ENCODE measurements around the gene NHLRC1. TPM values are rescaled to one million over a fixed set of nuclear protein-coding genes. Genes with fewer than 3 reads are reported as not detected.

NHLRC1 gene
- total and polyA plus RNA-seq, 2 of the 13 experiments (the other 11 are each of a cell fraction or from before 2014, with no cell fraction given): 0.04 to 0.11 TPM

DNA sequence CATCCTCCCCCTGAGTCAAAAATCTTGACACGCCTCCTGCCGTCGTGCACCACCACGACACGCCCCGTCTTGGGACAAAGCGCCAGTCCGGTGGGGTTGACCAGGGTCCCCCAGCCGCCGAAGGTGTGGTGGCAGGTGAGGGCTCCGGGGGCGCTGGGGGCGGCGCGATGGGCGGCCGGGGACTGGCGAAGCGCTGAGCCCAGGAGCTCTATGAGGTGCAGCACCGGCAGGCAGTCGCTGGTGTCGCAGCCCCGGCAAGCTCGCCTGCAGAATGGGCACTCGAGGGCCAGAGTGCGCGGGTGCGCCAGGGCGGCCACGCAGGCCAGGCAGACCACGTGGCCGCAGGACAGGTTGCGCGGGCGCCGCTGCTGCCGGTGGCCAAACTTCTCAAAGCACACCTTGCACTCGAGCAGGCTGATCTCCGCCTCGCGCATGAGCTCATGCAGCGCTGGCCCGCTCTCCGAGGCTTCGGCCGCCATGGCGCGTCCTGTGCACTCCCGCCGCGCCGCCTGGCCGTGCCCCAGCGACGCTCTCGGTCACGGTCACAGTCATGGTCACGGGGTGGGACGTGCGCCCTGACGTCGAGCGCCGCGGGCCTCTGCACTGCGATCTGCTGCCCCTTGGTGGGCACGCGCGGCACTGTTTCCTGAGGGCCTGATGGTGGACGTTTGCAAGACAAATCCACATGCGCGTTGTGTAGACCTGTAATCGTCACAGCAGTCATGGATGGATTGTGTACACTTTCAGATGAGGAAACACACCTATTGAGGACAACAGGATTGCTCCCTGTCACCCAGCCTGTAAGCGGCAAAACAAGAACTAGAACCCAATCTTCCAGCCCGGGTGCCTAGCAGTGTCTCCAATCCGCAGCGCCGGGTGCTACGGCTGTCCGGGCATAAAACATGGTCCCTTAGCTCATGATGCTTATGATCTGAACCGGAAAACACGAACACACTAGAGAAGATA, at the start of gene NHLRC1 (continued):
- TF ChIP-seq TSC22D2 (CRISPR knock-in tag; IDR thresholded peaks at IDR 0.05; ENCODE audit: borderline replicate concordance) (peak; percentile 95), ZNF782 (CRISPR knock-in tag; IDR thresholded peaks at IDR 0.05; ENCODE audit: borderline replicate concordance) (peak; percentile 99), ZNF17 (CRISPR knock-in tag; IDR thresholded peaks at IDR 0.05) (0 out of 2 replicates have a peak, but pooled peaks have one; percentile 68), TOPORS (CRISPR knock-in tag; IDR thresholded peaks at IDR 0.05) (peak; percentile 98), ZNF235 (CRISPR knock-in tag; IDR thresholded peaks at IDR 0.05; ENCODE audit: borderline replicate concordance) (peak; percentile 89; the same call in 1 of the 2 replicates), HDAC2 (CRISPR knock-in tag; IDR thresholded peaks at IDR 0.05) (peak; percentile 97), FOXA3 (CRISPR knock-in tag; IDR thresholded peaks at IDR 0.05) (peak; percentile 90), CCAR2 (optimal IDR thresholded peaks at IDR 0.05; ENCODE audit: low read depth, low read length) (no peak), AHR (CRISPR knock-in tag; IDR thresholded peaks at IDR 0.05) (peak; percentile 98), ZNF264 (CRISPR knock-in tag; IDR thresholded peaks at IDR 0.05) (peak; percentile 18; the same call in 1 of the 2 replicates), MBD4 (IDR thresholded peaks at IDR 0.05; ENCODE audit: borderline replicate concordance, low read length) (no peak), ZNF724P (CRISPR knock-in tag; IDR thresholded peaks at IDR 0.05; ENCODE audit: borderline replicate concordance) (peak; percentile 98; the same call in 1 of the 2 replicates), ARHGAP35 (CRISPR knock-in tag; IDR thresholded peaks at IDR 0.05; ENCODE audit: borderline replicate concordance) (peak; percentile 99), RFX1 (IDR thresholded peaks at IDR 0.05) (no peak), SIX4 (CRISPR knock-in tag; IDR thresholded peaks at IDR 0.05) (peak; percentile 81), KDM3A (CRISPR knock-in tag; IDR thresholded peaks at IDR 0.05; ENCODE audit: low read depth) (peak; percentile 100), ZNF660 (CRISPR knock-in tag; IDR thresholded peaks at IDR 0.05; ENCODE audit: borderline replicate concordance, low read depth) (0 out of 2 replicates have a peak, but pooled peaks have one; percentile 73), ADNP (CRISPR knock-in tag; IDR thresholded peaks at IDR 0.05) (no peak), IKZF1 (IDR thresholded peaks at IDR 0.05) (no peak), SP5 (CRISPR knock-in tag; IDR thresholded peaks at IDR 0.05; ENCODE audit: borderline replicate concordance, low read depth) (peak; percentile 92), NR3C1 (CRISPR knock-in tag; IDR thresholded peaks at IDR 0.05) (no peak)
- TF ChIP-seq, protein P1, sequence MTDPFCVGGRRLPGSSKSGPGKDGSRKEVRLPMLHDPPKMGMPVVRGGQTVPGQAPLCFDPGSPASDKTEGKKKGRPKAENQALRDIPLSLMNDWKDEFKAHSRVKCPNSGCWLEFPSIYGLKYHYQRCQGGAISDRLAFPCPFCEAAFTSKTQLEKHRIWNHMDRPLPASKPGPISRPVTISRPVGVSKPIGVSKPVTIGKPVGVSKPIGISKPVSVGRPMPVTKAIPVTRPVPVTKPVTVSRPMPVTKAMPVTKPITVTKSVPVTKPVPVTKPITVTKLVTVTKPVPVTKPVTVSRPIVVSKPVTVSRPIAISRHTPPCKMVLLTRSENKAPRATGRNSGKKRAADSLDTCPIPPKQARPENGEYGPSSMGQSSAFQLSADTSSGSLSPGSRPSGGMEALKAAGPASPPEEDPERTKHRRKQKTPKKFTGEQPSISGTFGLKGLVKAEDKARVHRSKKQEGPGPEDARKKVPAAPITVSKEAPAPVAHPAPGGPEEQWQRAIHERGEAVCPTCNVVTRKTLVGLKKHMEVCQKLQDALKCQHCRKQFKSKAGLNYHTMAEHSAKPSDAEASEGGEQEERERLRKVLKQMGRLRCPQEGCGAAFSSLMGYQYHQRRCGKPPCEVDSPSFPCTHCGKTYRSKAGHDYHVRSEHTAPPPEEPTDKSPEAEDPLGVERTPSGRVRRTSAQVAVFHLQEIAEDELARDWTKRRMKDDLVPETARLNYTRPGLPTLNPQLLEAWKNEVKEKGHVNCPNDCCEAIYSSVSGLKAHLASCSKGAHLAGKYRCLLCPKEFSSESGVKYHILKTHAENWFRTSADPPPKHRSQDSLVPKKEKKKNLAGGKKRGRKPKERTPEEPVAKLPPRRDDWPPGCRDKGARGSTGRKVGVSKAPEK (CRISPR knock-in tag; IDR thresholded peaks at IDR 0.05; ENCODE audit: borderline replicate concordance): peak; percentile 82; the same call in 1 of the 2 replicates
- TF ChIP-seq, protein P2, sequence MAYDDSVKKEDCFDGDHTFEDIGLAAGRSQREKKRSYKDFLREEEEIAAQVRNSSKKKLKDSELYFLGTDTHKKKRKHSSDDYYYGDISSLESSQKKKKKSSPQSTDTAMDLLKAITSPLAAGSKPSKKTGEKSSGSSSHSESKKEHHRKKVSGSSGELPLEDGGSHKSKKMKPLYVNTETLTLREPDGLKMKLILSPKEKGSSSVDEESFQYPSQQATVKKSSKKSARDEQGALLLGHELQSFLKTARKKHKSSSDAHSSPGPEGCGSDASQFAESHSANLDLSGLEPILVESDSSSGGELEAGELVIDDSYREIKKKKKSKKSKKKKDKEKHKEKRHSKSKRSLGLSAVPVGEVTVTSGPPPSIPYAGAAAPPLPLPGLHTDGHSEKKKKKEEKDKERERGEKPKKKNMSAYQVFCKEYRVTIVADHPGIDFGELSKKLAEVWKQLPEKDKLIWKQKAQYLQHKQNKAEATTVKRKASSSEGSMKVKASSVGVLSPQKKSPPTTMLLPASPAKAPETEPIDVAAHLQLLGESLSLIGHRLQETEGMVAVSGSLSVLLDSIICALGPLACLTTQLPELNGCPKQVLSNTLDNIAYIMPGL (CRISPR knock-in tag; IDR thresholded peaks at IDR 0.05; ENCODE audit: borderline replicate concordance in 1 of 2, low read depth in 1 of 2): peak; percentile 98 to 99
- TF ChIP-seq, protein P3, sequence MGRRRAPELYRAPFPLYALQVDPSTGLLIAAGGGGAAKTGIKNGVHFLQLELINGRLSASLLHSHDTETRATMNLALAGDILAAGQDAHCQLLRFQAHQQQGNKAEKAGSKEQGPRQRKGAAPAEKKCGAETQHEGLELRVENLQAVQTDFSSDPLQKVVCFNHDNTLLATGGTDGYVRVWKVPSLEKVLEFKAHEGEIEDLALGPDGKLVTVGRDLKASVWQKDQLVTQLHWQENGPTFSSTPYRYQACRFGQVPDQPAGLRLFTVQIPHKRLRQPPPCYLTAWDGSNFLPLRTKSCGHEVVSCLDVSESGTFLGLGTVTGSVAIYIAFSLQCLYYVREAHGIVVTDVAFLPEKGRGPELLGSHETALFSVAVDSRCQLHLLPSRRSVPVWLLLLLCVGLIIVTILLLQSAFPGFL (CRISPR knock-in tag; IDR thresholded peaks at IDR 0.05): no peak
